Loucy (cell line): ENCODE results near the gene TTC21B.

Source experiments
- CTCF ChIP-seq: fragments of 200-600 bp; sonication (generic); conservative IDR thresholded peaks from 2 replicates; pipeline ENCODE4 v1.5.1; 2014; ENCODE audit warnings: mild to moderate bottlenecking, antibody characterized with exemption, low read length
- EZH2phosphoT487 ChIP-seq: fragments of 200-600 bp; IDR thresholded peaks from 2 replicates; pipeline ENCODE4 v1.6.1; 2018; ENCODE audit warnings: antibody characterized with exemption, mild to moderate bottlenecking, moderate library complexity, borderline replicate concordance

- TF ChIP-seq CTCF = no peak
- TF ChIP-seq EZH2phosphoT487 = no peak
Observed at GRCh38 chr2:165967746-165968145, 14.2 kb upstream of the TTC21B start.
